Measurements from ENCODE around the gene SMARCA2. TPM values are rescaled to one million over a fixed set of nuclear protein-coding genes. Genes with fewer than 3 reads are reported as not detected.

Gene SMARCA2
- total and polyA plus RNA-seq, 8 donors = 20.5 to 242 (median 78.5) TPM

GRCh38 chr9:2122299-2122698, 107.2 kb downstream of the SMARCA2 start:
- WGBS, 5 donors = 79 to 98% (median 83%) methylated on average over 3 of the region's 3 CpGs
- Histone ChIP-seq H3K4me1 (peaks cover 21 to 48% (median 33%) of the 10 kb centered on the region in 4 donors), H3K36me3 (peaks cover 11 to 69% (median 51%) of the 10 kb centered on the region in 4 donors), H3K27ac (no peak overlapping the region), H3K4me3 (no peak overlapping the region), H3K27me3 (no peaks in the 10 kb centered on the region), H3K9me3 (no peaks in the 10 kb centered on the region)
- DNase-seq = no peak
- intact Hi-C loops (cut with DNase I; ENCODE audit: low total_unique reads) = no loop called here
- TF ChIP-seq POLR2A (IDR thresholded peaks at IDR 0.05) (no peak), CTCF (IDR thresholded peaks at IDR 0.05) (no peak), POLR2AphosphoS5 (IDR thresholded peaks at IDR 0.05) (no peak), EP300 (IDR thresholded peaks at IDR 0.05) (no peak)

GRCh38 chr9:2125906-2126305, 110.8 kb downstream of the SMARCA2 start:
- Histone ChIP-seq H3K4me1 (peaks cover 22 to 75% (median 45%) of the 10 kb centered on the region in 4 donors), H3K27me3 (no peaks in the 10 kb centered on the region), H3K4me3 (peak overlapping the region; percentile 4 to 22 (median 14)), H3K36me3 (peaks cover 7 to 65% (median 45%) of the 10 kb centered on the region in 4 donors), H3K27ac (peak overlapping the region in 4 of 5 donors; percentile 69 to 78 (median 74)), H3K9me3 (no peaks in the 10 kb centered on the region)
- DNase-seq = peak in 1 of 2 donors; percentile 25
- intact Hi-C loops (cut with DNase I; ENCODE audit: low total_unique reads) = no loop called here
- WGBS, 5 donors = 18 to 28% (median 22%) methylated on average over 2 of the region's 2 CpGs
- no peak for TF ChIP-seq CTCF (IDR thresholded peaks at IDR 0.05)
- no peak for TF ChIP-seq EP300 (IDR thresholded peaks at IDR 0.05)
- TF ChIP-seq POLR2A (IDR thresholded peaks at IDR 0.05) = no peak
- no peak for TF ChIP-seq POLR2AphosphoS5 (IDR thresholded peaks at IDR 0.05)

- Histone ChIP-seq H3K36me3 (peaks cover 7 to 62% (median 43%) of the 10 kb centered on the region in 4 donors), H3K9me3 (no peaks in the 10 kb centered on the region), H3K4me3 (peak overlapping the region; percentile 4 to 22 (median 14)), H3K27ac (peak overlapping the region in 4 of 5 donors; percentile 69 to 78 (median 74)), H3K27me3 (no peaks in the 10 kb centered on the region), H3K4me1 (peaks cover 22 to 72% (median 43%) of the 10 kb centered on the region in 4 donors)
- 54 to 71% (median 57%) methylated on average over 4 of the region's 4 CpGs for WGBS, 5 donors
- intact Hi-C loops (cut with DNase I; ENCODE audit: low total_unique reads) = no loop called here
- TF ChIP-seq CTCF (IDR thresholded peaks at IDR 0.05) (no peak), POLR2AphosphoS5 (IDR thresholded peaks at IDR 0.05) (peak; percentile 16 to 68 (median 35)), EP300 (IDR thresholded peaks at IDR 0.05) (peak; percentile 60), POLR2A (IDR thresholded peaks at IDR 0.05) (no peak)
- DNase-seq = peak in 1 of 2 donors; percentile 81
Measured at GRCh38 chr9:2126331-2126803, 111.2 kb downstream of the SMARCA2 start.

- peak overlapping the region in 4 of 5 donors; percentile 69 to 78 (median 74) for H3K27ac ChIP-seq
- 78 to 100% (median 93%) methylated on average over 1 of the region's 1 CpG for WGBS, 5 donors
- H3K4me1 ChIP-seq = peaks cover 19 to 77% (median 44%) of the 10 kb centered on the region in 4 donors
- intact Hi-C loops (cut with DNase I; ENCODE audit: low total_unique reads) = no loop called here
- no peak for TF ChIP-seq POLR2A (IDR thresholded peaks at IDR 0.05)
- no peak for TF ChIP-seq CTCF (IDR thresholded peaks at IDR 0.05)
- no peak for TF ChIP-seq POLR2AphosphoS5 (IDR thresholded peaks at IDR 0.05)
- TF ChIP-seq EP300 (IDR thresholded peaks at IDR 0.05) = no peak
- no peak overlapping the region for H3K4me3 ChIP-seq
- no peak for DNase-seq
- peaks cover 7 to 67% (median 42%) of the 10 kb centered on the region in 4 donors for H3K36me3 ChIP-seq
- H3K9me3 ChIP-seq = no peaks in the 10 kb centered on the region
- H3K27me3 ChIP-seq = no peaks in the 10 kb centered on the region
Measured at GRCh38 chr9:2127486-2127885, 112.3 kb downstream of the SMARCA2 start.
